Motor neuron (in vitro differentiated cells): ENCODE data around the gene MYO16. TPM values are rescaled to one million over a fixed set of nuclear protein-coding genes. Genes with fewer than 3 reads are reported as not detected.
"Not testable (repeated sequence)": the region's sequence is repeated elsewhere in the genome, so short reads cannot be mapped to it uniquely, and the experiment has no call there.

Experiments used
- ATAC-seq, 8 experiments: fragments of 200-7000 bp; cut with Tn5 transposase; replicated peaks in 6 of 8; 2 replicates each; pipeline ENCODE4 v1.8.0; 2021; ENCODE audit warnings: mild to moderate bottlenecking in 8 of 8, moderate library complexity in 8 of 8
- H3K27ac ChIP-seq, 2 donors: fragments of 250-450 bp; sonication (Bioruptor Pico); 2 replicates each; pipeline ENCODE4 v1.9.0; 2021; ENCODE audit warnings: antibody characterized with exemption in 2 of 2, mild to moderate bottlenecking in 2 of 2, moderate library complexity in 1 of 2
- H3K4me1 ChIP-seq, 2 donors: fragments of 250-450 bp; sonication (Bioruptor Pico); replicated peaks in 1 of 2; 2 replicates each; pipeline ENCODE4 v1.6.1; 2021; ENCODE audit warnings: antibody characterized with exemption in 2 of 2, mild to moderate bottlenecking in 2 of 2, moderate library complexity in 1 of 2
- H3K4me3 ChIP-seq, 5 donors: fragments of 250-450 bp; sonication (Bioruptor Pico); 2 replicates each; pipeline ENCODE4 v1.9.0; 2021; ENCODE audit warnings: antibody characterized with exemption in 5 of 5, mild to moderate bottlenecking in 5 of 5, moderate library complexity in 4 of 5
- WGBS, 10 experiments: fragments of 450-650 bp; shearing (Covaris generic); methylation state at CpG; one replicate each; pipeline ENCODE4 v1.0.0; 2022; 5-methylcytosine and 5-hydroxymethylcytosine counted together
- in situ Hi-C, 9 experiments: fragments of 400-800 bp; cut with MboI; loops; one replicate each; pipeline ENCODE4 v1.15.0; 2021; ENCODE audit warnings: low sequenced_read_pairs in 9 of 9, low pct_unique_long_range_greater_than_20kb in 2 of 9; ENCODE audit not compliant: unreplicated experiment in 9 of 9
- total RNA-seq, 8 experiments: library from RNA; unstranded; fragments of 300-600 nt; gene quantifications; 2 replicates each; pipeline versions ENCODE4 v1.2.3 to v1.2.4, GENCODE V29; 2022

MYO16 gene
- total RNA-seq, 8 experiments from 2014 or later: 0.18 to 16.0 (median 6.2) TPM

DNA sequence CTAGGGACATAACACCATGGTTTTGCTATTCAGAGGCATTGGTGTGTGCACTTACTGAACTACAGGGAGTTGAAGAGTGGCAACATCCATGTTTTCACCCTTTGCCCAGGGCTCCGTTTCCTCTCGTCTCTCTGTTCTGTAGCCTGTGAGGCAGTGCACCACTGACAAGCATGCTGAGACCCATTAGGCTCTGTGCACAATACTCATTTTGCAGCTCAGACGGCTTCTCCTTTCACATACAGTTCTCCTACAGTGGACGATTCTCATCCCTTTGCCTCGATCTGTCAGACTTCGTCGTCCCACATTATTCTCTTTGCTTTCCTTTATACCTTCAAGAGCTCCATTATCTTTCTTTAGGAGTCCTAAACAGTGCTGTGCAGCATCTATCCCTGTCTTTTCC is 403.7 kb downstream of the MYO16 start:
- Histone ChIP-seq H3K27ac (no peak overlapping the region), H3K4me1 (peaks cover 7 to 20% of the 10 kb centered on the region in 2 donors), H3K4me3 (no peak overlapping the region)
- WGBS, 10 experiments: 37 to 97% (median 78%) methylated on average over 4 to 7 of the region's 7 CpGs; no CpG with 5 or more reads in 1 of the 10 experiments
- no peak for ATAC-seq
- in situ Hi-C loops: no loop called here

DNA sequence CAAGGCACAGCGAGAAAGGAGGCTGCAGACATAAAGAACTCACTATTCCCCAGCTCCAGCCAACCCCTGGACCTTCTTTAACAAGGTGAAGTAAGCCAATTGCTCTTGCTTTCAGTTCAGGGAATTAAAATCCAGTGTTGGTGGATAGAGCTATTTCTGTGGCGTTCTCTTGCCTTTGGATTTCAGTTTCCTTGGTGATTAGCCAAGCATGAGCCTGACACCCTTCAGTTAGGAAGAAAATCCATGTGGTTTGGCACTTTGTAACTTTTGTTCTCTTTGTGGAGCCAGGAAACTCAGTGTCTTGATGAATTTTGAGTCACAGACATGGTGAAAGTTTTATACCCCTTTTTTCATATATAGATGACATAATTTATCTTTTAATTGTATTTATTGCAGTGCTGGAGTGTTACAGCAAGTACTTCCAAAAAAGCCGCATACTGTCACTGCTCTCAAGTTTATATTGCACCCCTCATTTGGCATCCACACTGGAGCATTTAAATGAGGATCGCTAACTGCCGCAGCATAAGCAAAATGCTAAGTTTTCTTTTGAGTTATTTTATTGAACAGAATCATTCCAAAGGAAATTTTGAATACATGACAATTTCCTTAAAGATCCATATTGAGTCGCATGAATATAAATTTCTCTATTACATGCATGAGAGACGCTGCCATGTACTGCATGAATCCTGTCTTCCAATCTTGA is 406.8 kb downstream of the MYO16 start:
- Histone ChIP-seq H3K4me1 (peaks cover 7 to 20% of the 10 kb centered on the region in 2 donors), H3K27ac (no peak overlapping the region), H3K4me3 (no peak overlapping the region)
- WGBS, 10 experiments: 19 to 82% (median 63%) methylated on average over 3 to 7 of the region's 7 CpGs; no CpG with 5 or more reads in 1 of the 10 experiments
- peak in 4 of 8 experiments; percentile 32 to 78 (median 59) for ATAC-seq
- in situ Hi-C loops: no loop called here

DNA sequence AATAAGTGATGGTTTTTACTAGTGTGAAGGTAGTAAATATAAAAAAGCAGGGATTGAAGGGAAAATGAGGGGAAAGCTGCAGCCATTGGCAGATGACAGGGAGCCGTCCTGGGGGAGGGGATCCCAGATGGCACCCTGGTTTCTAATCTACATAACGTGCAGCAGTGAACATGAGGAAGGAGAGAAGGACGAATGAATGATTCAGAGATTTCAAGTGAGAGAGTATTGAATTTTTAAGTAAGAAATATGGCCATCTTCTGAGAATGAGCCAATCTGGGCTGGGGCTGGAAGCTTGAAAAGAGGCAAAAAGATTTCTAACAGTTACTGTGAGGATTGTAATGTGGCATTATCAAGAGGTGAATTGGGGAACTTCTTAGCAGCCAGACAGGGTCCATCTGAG is 414.2 kb downstream of the MYO16 start:
- Histone ChIP-seq H3K27ac (no peak overlapping the region), H3K4me3 (no peak overlapping the region), H3K4me1 (peaks cover 5 to 12% of the 10 kb centered on the region in 2 donors)
- 7 to 90% (median 61%) methylated on average over 1 to 3 of the region's 3 CpGs for WGBS, 10 experiments
- ATAC-seq: no peak
- in situ Hi-C loops: no loop called here

DNA sequence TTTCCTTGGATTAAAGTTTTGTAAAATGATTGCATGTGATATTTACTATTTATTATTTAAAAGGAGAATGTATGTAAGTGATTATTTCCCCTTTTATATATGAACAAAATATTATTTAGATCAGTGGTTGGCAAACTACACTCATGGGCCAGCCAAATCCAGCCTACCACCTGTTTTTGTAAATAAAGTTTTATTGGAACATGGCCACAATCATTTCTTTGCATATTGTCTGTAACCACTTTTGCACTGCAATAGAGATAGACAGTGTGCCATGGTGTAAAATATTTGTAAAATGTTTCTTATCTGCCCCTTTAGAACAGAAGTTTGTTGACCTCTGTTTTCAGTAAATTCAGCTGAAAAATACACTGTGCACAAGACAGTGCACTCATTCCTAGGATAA is 426.4 kb downstream of the MYO16 start:
- ATAC-seq: no peak
- H3K27ac ChIP-seq: no peak overlapping the region
- no peaks in the 10 kb centered on the region for H3K4me1 ChIP-seq
- no peak overlapping the region for H3K4me3 ChIP-seq
- in situ Hi-C loops: no loop called here

DNA sequence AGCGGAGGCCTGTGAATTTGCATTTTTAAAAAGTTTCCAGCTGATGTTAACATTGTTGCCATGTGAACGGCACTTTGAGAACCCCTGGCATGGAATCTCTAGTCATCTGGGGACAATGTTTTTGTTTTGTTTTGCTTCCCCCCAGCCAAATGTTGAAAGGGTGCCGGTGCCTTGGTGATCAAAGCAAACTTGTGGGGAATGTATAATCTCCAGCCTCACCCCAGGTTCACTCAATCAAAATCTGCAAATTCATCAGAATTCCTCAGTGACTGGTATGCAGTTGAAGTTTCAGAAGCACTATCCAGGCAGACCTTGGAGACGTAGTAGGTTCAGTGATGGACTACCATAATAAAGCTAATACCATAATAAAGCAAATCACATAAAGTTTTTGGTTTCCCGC is 428.7 kb downstream of the MYO16 start:
- ATAC-seq: peak in 2 of 8 experiments; percentile 54 to 65
- H3K4me1 ChIP-seq: no peaks in the 10 kb centered on the region
- WGBS, 10 experiments: 20 to 88% (median 67%) methylated on average over 1 to 5 of the region's 5 CpGs; no CpG with 5 or more reads in 1 of the 10 experiments
- no peak overlapping the region for H3K27ac ChIP-seq
- H3K4me3 ChIP-seq: no peak overlapping the region
- in situ Hi-C loops: no loop called here

DNA sequence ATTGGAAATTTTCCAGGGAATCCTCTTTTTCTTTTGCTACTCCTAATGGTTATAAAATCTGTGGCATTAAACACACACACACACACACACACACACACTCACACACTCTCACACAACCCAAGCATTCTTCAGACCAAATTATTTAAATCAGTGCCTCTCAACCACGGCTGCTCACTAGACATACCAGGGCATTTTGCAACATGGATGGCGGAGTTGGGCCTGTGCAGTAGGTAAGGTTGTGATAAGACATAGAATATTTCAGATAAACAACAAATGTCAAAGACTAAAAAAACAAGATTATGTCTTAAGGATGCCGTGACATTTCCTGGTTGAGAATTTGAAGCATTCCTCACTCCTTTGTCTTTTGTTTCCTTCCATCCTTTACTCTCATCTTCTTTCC is 443.1 kb downstream of the MYO16 start:
- 60 to 100% (median 93%) methylated on average over 1 to 3 of the region's 3 CpGs; no CpG with 5 or more reads in 2 of the 10 experiments for WGBS, 10 experiments
- in situ Hi-C loops: no loop called here
- ATAC-seq: no peak
- no peak overlapping the region for H3K4me3 ChIP-seq
- H3K27ac ChIP-seq: no peak overlapping the region
- H3K4me1 ChIP-seq: no peaks in the 10 kb centered on the region

DNA sequence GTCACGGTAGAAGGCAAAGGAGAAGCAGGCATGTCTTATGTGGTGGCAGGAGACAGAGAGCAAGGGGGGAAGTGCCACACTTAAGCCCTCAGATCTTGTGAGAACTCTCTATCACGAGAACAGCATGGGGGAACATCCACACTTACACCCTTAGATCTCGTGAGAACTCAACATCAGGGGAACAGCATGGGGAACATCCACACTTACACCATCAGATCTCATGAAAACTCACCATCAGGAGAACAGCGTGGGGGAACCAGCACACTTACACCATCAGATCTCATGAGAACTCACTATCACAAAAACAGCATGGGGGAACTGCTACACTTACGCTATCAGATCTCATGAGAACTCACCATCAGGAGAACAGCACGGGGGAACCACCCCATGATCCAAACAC is 445.0 kb downstream of the MYO16 start:
- in situ Hi-C loops: no loop called here
- no peak overlapping the region for H3K4me3 ChIP-seq
- no peaks in the 10 kb centered on the region for H3K4me1 ChIP-seq
- no peak for ATAC-seq
- WGBS, 10 experiments: 20 to 100% (median 77%) methylated on average over 1 to 6 of the region's 6 CpGs; no CpG with 5 or more reads in 2 of the 10 experiments
- no peak overlapping the region for H3K27ac ChIP-seq

DNA sequence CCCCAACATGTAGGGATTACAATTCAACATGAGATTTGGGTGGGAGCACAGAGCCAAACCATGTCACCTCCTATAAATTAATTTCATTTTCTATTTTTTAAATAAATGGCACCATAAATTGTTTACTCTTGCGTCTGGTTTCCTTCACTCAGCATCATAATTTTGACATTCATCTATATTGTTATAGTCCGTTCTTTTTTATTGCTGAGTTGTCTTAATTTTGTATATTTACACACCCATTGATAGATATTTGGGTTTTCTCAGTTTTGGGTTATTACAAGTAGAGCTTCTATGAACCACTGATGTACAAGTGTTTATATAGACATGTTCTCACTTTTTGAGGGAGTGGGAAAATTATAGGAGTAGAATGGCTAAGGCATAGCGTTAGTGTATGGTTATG is 445.4 kb downstream of the MYO16 start:
- H3K27ac ChIP-seq: no peak overlapping the region
- WGBS, 10 experiments: 17 to 100% (median 88%) methylated on average over 1 to 3 of the region's 3 CpGs
- H3K4me3 ChIP-seq: no peak overlapping the region
- no peaks in the 10 kb centered on the region for H3K4me1 ChIP-seq
- in situ Hi-C loops: no loop called here
- no peak for ATAC-seq

DNA sequence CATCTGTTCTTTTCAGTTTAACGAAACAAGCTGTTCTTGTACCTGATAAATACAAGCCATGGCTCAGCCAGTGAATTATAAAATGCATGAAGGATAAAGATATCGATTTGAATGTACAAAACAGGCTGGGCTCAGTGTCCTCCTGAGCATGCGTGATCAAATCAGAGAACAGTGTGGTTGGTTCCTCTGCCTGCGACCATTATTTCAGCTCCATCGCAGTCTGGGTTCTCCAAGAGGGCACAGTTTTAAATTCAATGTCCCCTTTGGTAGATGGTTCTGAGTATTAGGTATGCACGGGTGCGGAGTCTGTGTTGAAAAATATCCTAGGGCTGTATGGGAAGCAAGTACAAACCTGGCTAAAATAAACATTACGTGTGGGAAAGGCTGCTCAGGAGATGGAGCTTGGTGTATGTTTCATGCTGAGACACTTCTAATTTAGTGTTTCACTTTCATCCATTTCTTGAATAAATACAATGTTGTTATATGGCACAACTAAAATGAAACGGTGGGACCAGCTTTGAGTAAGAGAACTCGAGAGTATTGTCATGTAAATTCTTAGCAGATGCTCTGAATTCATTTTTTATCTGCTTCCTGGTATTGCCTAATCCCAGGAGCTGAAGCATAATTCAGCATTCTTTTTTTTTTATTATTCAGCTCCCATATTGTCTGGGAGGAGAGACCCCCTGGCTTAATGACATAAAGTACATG is 458.7 kb downstream of the MYO16 start:
- Histone ChIP-seq H3K27ac (peak overlapping the region in 1 of 2 donors; percentile 10), H3K4me3 (no peak overlapping the region), H3K4me1 (peaks cover 4 to 12% of the 10 kb centered on the region in 2 donors)
- in situ Hi-C loops: no loop called here
- 24 to 98% (median 71%) methylated on average over 1 to 10 of the region's 10 CpGs for WGBS, 10 experiments
- peak in 3 of 8 experiments; percentile 17 to 35 (median 21) for ATAC-seq

DNA sequence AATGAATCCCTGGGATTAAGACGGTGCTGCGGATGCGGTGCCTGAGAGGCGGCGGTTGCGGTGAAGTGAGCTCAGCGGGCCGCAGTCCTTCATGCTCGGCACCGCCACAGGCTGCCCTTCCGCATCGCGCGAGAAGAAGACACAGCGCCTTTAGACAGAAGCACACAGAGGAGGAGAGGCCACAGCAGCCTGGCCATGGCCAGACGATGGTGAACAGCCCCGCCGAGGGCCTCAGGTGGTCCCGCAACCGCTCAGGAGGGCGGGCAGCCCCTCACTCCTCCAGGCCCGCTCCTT is 459.2 kb downstream of the MYO16 start:
- peak in 2 of 8 experiments; percentile 26 to 27 for ATAC-seq
- in situ Hi-C loops: no loop called here
- Histone ChIP-seq H3K4me1 (peaks cover 4 to 12% of the 10 kb centered on the region in 2 donors), H3K4me3 (no peak overlapping the region), H3K27ac (peak overlapping the region in 1 of 2 donors; percentile 10)
- WGBS, 10 experiments: 74 to 100% (median 94%) methylated on average over 3 to 18 of the region's 22 CpGs; no CpG with 5 or more reads in 5 of the 10 experiments

DNA sequence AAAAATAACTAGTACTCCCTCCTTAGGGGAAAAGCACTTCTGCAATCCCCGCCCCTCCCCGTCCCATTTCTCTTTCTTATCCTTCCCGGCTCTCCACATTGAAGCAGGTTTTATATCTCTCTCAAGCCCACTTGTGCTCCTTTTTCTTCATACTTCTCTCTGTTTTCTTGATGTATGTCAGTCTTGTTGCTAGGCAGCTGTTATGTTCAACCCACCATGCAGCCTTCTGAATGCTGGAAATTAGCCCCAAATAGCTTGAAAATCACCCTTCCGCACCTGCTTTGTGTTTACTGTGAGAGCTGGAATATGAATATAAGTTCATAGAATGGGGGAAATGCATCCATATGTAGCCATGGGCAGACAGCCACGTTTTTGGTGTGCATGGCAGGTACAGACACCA is 461.4 kb downstream of the MYO16 start:
- ATAC-seq: no peak
- Histone ChIP-seq H3K4me1 (peaks cover 4 to 12% of the 10 kb centered on the region in 2 donors), H3K27ac (no peak overlapping the region), H3K4me3 (no peak overlapping the region)
- WGBS, 10 experiments: 0 to 100% (median 55%) methylated on average over 1 to 5 of the region's 5 CpGs
- in situ Hi-C loops: no loop called here

DNA sequence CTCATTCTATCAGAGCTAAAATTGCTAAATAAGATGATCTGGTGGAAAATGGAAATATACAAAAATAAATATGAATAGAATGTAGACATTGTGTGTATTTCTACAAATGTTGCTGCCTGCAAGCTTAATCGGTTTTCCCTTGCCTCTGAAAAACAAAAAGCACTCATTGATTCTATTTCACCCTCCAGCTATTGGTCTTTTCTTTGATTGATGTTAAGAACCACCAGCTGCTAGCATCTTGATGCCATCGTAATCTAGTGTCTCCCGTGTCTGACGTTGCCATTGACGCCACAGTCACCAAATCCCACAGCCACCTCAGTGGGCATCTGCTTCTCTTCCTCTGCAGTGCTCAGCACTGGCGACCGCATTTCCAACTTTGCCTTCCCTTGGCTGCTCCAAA is 461.8 kb downstream of the MYO16 start:
- H3K27ac ChIP-seq: no peak overlapping the region
- in situ Hi-C loops: no loop called here
- no peak overlapping the region for H3K4me3 ChIP-seq
- ATAC-seq: no peak
- peaks cover 4 to 12% of the 10 kb centered on the region in 2 donors for H3K4me1 ChIP-seq
- 40 to 96% (median 77%) methylated on average over 1 to 7 of the region's 7 CpGs; no CpG with 5 or more reads in 1 of the 10 experiments for WGBS, 10 experiments

DNA sequence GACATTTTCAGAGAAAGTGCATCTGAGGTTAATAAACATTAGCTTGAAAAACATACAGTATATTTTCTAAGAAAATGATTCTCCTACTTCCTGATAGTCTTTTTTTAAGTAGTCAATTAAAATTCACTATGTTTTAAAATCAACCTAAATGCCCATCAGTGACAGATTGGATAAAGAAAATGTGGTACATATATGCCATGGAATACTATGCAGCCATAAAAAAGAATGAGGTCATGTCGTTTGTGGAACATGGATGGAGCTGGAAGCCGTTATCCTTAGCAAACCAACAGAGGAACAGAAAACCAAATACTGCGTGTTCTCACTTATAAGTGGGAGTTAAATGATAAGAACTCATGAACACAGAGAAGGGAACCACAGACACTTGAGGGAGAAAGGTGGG is 462.8 kb downstream of the MYO16 start:
- in situ Hi-C loops, H3K4me3 ChIP-seq, H3K27ac ChIP-seq, ATAC-seq: not testable (repeated sequence)
- WGBS, 10 experiments: 14 to 100% (median 68%) methylated on average over 2 to 3 of the region's 3 CpGs; no CpG with 5 or more reads in 2 of the 10 experiments
- peaks cover 4 to 12% of the 10 kb centered on the region in 2 donors for H3K4me1 ChIP-seq
